HPDE6-E6E7 (cell line): Measurements from ENCODE around the gene HOXA3.

Source experiments
- DNase-seq: peaks from one replicate; pipeline ENCODE4 v3.0.0; 2011; ENCODE audit warnings: missing footprints; ENCODE audit errors: extremely low spot score

HOXA3 gene

DNA sequence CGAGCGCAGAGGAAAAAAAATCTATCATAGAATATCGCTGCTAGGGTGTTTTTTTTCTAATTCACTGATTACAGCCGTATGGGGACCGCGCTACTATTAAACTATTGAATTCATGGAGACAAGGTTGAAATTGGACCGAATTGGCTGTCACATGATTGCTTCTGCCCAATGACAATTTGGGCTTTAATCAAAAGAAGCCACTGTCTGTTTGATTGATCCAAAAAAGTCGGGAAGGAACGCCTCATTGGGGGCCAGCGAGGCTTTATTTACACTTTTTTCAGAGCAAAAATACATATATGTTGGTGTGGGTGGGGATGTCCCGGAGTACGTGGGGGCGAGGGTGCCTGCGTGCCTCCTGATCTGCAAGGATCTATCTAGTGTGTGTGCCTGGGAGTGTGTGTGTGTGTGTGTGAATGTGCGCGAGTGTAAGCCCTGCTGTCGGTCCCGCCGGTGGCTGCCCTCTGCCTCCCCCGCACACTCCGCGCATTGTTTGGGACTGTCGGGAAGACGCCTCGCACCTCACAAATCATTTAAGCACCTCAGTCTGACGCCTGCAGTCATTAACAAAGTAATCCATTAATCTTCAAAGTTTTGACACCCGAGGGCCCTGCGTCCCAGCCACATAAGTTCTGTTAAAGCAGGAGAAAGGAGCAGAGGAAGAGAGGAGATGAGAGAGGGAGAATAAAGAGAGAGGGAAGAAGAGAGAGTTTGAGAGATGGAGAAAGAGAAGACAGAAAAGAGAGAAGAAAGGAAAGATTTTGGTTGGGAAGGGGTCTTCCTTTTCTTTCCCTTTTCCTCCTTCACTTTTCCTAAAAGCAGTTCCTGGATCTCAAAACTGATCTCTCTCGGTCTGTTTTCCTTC is 49.6 kb downstream of the HOXA3 start, which contains the start of gene HOXA2:
HOXA2 (minus strand) TSS at position 103 of the 862 bp plus-strand sequence. CDS start 183 bp downstream, outside the sequence.
- DNase-seq = no peak

DNA sequence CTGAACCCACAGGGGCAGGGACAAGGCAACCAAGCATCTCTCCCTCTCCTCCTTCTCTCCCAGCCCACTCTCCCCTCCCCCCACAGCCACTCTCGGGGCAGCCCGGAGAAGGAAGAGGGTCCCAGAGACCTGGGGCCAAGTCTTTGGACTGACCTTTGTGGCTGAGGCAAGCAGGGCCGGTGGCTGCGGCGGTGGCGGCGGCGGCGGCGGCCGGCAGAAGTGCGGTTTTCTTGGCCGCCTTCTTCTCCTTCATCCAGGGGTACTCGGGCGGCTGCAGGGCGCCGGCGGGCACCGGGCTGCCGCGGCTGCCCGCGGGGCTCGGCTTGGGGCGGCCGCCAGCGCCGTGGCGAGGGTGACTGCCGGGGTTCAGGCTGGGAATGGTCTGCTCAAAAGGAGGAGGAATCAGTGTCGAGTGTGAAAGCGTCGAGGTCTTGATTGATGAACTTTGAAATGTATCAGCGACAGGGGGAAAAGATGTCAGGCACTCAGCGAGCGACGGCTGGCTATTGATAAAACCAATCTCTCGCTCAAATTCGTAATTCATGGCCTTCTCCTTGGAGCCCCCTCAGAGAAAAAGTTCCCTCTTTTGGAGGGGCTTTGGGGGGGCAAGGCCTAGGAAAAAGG is 50.3 kb downstream of the HOXA3 start:
- DNase-seq = no peak

DNA sequence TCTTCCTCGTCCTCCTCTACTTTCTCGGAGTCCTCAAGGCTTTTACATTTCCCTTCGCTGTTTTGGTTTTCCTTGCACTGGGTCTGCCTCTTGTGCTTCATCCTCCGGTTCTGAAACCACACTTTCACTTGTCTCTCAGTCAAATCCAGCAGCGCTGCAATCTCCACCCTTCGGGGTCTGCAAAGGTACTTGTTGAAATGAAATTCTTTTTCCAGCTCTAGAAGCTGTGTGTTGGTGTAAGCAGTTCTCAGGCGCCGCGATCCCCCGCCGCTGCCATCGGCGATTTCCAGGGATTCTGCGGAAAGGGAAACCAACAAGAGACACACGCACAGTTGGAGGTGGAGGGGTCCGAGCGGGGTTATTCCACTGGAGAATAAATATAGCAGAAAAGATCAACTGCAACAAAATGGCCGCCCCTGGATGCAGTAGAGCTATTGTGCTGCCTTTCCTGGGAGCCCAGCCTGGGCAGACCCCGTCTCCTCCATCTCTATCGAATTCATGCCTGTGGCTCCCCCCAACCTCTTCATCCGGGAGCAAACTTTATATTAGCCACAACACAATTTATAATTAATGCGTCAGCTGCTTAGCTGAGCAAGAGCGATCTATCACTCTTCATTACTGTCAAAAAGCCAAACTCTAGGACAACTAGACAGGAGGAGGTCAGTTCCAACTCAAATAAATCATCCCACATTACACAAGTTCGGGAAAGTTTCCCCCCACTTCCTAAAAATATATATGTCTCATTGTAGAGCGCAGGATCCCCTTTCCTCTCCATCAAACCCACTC is 51.0 kb downstream of the HOXA3 start:
- DNase-seq = no peak

GRCh38 chr7:27100694-27101170 is 51.7 kb downstream of the HOXA3 start:
- DNase-seq = no peak

DNA sequence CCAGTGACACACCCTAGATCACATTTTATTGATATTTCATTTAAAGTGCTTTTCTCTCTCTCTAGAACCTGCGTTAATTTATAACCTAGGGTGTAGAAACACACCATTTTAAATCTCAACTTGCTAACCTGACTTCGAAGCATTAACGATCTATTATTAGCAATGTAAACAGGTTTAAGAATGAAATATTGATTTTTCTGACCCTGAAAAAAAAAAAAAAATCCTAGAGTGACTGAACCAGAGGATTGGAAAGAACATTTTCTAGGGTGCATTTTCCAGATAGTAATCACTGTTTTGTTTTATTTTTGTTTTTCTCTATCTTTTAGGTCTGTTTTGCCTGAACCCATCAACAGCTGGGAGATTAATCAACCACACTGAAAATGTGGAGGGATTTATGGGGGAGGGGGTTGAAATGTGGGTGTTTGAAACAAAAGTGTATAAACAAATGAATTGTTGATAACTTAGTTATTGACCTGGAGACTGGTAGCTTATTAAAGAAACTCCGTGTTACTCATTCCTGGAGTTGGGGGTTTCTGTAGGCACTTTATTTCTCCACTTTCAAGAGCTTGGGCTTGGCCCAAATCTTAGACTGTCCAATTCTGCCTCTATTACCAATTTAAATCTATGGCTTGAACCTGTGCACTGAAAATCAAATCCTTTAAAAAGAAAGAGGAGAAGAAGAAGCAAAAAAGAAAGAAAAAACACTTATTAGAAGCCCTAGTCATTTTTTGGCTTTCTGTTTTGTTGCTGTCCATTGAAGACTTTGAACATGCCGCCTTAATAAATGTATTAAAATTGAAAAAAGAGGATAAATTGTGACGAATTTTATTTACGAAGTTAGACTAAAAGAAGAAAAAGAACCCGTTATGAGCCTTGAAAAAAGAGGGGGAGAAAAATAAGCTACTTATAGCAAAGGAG is 52.7 kb downstream of the HOXA3 start:
- no peak for DNase-seq

GRCh38 chr7:27098578-27099451 is 53.6 kb downstream of the HOXA3 start:
- no peak for DNase-seq

DNA sequence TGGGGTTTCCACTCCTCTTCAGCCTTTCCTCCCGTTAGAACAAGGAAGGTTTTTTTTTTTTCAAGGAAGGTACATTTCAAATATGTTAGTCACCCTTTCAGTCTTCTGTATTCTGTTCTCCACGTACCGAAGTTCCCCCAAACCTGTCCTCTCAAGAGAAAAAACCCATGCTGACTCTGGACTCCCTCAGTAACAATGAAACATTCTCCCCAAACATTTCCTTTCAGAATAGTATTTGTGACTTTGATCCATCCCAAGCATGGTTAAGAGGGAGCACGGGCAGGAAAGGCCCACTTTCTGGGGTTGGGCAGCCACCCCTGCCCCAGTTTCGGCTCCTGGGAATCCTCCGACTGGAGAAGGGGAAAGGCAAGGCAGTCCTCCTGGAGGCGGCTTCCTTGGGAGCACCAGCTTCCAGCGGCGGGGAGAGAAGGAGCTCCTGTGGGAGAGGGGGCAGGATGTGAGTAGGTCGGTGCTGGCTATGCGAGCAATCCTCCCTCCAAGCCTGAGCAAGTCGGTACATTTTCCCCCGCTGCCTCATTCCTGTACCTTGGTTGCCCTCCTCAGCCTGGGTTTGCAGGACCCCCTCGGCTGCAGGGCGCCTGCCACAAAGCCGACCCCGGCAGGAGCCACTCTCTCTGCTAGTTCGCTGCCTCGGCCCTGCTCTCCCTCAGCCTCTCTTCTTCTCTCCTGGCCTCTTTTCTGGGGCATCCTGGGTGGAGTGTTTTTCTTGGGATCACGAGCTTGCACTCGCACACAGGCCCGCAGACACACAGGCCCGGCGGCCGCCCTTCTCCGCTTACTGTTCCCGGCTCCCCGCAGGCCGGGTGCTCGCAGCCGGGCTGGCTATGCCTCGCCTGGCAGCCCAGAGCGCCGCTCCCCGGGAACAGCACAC is 54.5 kb downstream of the HOXA3 start:
- DNase-seq = no peak

GRCh38 chr7:27096768-27097514 is 55.4 kb downstream of the HOXA3 start:
- no peak for DNase-seq

GRCh38 chr7:27095897-27096767 is 56.3 kb downstream of the HOXA3 start, which contains the start of gene HOXA1:
TSS of gene HOXA1 (minus strand) at chr7:27096000. CDS start at chr7:27095912, 88 bp downstream.
- DNase-seq = peak; percentile 88

GRCh38 chr7:27095050-27095896 is 57.1 kb downstream of the HOXA3 start:
- DNase-seq = no peak

DNA sequence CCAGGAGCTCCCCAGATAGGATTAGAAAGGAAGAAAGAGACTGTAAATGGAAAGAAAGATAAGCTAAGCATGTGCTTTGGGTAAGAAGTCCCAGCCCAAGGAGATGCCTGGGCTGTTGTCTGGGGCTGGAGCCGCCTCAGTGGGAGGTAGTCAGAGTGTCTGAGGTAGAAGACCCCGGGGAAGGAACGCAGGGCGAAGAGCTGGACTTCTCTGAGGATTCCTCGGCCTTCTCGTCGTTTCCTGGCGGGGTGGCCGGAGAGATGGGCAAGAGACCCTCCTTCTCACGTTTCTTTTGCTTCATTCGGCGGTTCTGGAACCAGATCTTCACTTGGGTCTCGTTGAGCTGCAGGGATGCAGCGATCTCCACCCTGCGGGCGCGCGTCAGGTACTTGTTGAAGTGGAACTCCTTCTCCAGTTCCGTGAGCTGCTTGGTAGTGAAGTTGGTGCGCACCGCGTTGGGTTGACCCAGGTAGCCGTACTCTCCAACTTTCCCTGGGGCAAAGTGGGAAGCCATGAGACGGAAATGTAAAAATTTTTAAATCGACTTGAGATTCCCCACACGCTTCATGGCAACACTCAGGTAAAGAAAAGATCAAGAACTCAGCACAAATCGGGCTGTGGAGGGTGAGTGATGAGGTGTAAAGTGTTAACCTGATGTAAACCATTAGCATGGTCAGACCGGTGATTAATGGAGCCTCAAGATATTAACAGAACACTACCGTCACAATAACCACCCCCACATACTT is 57.9 kb downstream of the HOXA3 start:
- no peak for DNase-seq

DNA sequence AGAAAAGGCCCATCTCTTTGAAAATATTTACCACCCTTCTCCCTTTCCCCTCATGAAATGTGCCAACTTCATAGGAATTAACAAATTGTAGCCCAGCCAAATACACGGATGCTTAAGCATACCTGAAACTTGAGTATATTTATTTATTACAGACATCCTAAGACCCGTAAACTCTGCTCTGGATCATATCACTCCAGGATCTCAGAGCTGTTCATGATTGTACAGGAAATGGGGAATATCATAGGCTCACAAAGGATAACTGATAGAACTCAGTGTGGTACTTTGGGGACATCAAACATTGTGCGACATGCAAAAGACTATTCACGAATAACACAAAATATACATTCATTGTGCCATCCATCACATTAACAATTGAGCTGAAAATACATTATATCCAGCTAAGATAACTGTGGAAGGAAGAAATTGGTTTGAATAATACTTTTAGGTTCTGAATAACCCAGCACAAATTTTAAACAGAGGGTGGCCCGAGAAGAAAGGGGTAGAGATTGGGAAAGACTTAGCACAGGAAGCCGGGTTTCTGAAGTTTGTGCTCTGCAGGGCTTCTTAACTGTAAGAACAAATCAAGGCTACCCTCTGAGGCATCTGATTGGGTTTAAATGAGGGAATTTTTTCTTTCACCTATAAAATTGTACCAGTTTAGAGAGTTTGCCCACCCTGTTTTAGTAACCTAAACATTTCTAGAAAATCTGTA is 59.0 kb downstream of the HOXA3 start:
- no peak for DNase-seq

- DNase-seq = no peak
Measured at GRCh38 chr7:27092819-27093110, 59.6 kb downstream of the HOXA3 start.

GRCh38 chr7:27091941-27092818 is 60.2 kb downstream of the HOXA3 start:
- DNase-seq = no peak
